Breast epithelium (tissue), 3 donors: ENCODE results near the gene PRKCI.

ENCODE experiments used
- CTCF ChIP-seq, 3 donors: fragments of 450-650 bp; IDR thresholded peaks; one replicate each; pipeline ENCODE4 v1.5.1; 2016 to 2017; ENCODE audit warnings: antibody characterized with exemption in 3 of 3, mild to moderate bottlenecking in 3 of 3, moderate library complexity in 3 of 3
- POLR2A ChIP-seq: fragments of 450-650 bp; IDR thresholded peaks from one replicate; pipeline ENCODE4 v1.6.1; 2016; ENCODE audit warnings: antibody characterized with exemption, mild to moderate bottlenecking, moderate library complexity

DNA sequence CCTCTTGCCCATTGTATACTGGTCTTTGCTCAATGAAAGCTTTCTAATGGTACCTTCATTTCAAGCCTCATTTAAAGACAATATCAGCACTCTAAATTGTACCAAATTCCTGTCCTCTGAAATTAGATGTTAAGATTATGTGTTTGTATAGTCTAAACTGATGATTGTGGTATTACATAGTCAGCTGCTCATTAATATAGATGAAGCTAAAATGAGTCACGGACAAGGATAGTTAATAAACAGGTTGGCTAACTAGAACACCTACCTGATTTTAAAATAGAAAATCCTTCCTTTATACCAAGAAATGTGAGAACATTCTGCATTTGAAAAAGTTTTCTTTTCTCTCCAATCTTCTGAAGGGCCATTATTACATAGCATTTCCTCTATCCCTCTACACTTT is 2.9 kb downstream of the PRKCI start:
- no peak for TF ChIP-seq CTCF (IDR thresholded peaks at IDR 0.05)
- TF ChIP-seq POLR2A = no peak
